GM23338 (cell line): Measurements from ENCODE around the gene MAP4. TPM values are rescaled to one million over a fixed set of nuclear protein-coding genes. Genes with fewer than 3 reads are reported as not detected.

Experiments
- ATAC-seq: fragments of 200-7000 bp; cut with Tn5 transposase; 3 replicates; pipeline ENCODE4 v1.9.1; 2020
- DNase-seq: peaks from one replicate; pipeline ENCODE4 v3.0.0-alpha.2; 2015; ENCODE audit warnings: low spot score
- H2AFZ ChIP-seq: fragments of 200-600 bp; sonication (generic); 2 replicates; pipeline ENCODE4 v1.8.0; 2016; ENCODE audit warnings: antibody characterized with exemption, mild to moderate bottlenecking, moderate library complexity
- H3F3A ChIP-seq: fragments of 200-600 bp; sonication (generic); replicated peaks from 2 replicates; pipeline ENCODE4 v1.8.0; 2017; ENCODE audit warnings: antibody characterized with exemption, mixed run types, low read depth
- H3K27ac ChIP-seq: fragments of 200-600 bp; sonication (generic); 2 replicates; pipeline ENCODE4 v1.6.1; 2016; ENCODE audit warnings: low read depth
- H3K27me3 ChIP-seq: fragments of 200-600 bp; sonication (generic); 2 replicates; pipeline ENCODE4 v1.8.0; 2016; ENCODE audit warnings: mild to moderate bottlenecking, mixed run types, moderate library complexity; ENCODE audit not compliant: insufficient read depth
- H3K36me3 ChIP-seq: fragments of 200-600 bp; sonication (generic); 2 replicates; pipeline ENCODE4 v1.8.0; 2016; ENCODE audit warnings: mild to moderate bottlenecking; ENCODE audit not compliant: insufficient read depth
- H3K4me1 ChIP-seq: fragments of 200-600 bp; sonication (generic); 2 replicates; pipeline ENCODE4 v1.8.0; 2016; ENCODE audit warnings: mild to moderate bottlenecking, moderate library complexity; ENCODE audit not compliant: insufficient read depth
- H3K4me2 ChIP-seq: fragments of 200-600 bp; sonication (generic); 2 replicates; pipeline ENCODE4 v1.7.1; 2017; ENCODE audit warnings: mixed run types
- H3K4me3 ChIP-seq: fragments of 200-600 bp; sonication (generic); 2 replicates; pipeline ENCODE4 v1.6.1; 2016; ENCODE audit warnings: mixed run types
- H3K79me2 ChIP-seq: fragments of 200-600 bp; sonication (generic); replicated peaks from 2 replicates; pipeline ENCODE4 v1.8.0; 2017; ENCODE audit warnings: mild to moderate bottlenecking; ENCODE audit not compliant: insufficient read depth
- H3K9me2 ChIP-seq: fragments of 200-600 bp; sonication (generic); 2 replicates; pipeline ENCODE4 v1.8.0; 2017; ENCODE audit not compliant: insufficient read depth
- H4K20me1 ChIP-seq: fragments of 200-600 bp; sonication (generic); replicated peaks from 2 replicates; pipeline ENCODE4 v1.8.0; 2017; ENCODE audit warnings: mild to moderate bottlenecking; ENCODE audit not compliant: insufficient read depth
- H3K27ac Mint-ChIP-seq: 2 replicates; pipeline ENCODE4 v1.8.0; 2020; ENCODE audit warnings: inconsistent platforms, mild to moderate bottlenecking, moderate library complexity, mixed read lengths
- H3K27me3 Mint-ChIP-seq: 3 replicates; pipeline ENCODE4 v1.8.0; 2022; ENCODE audit warnings: low read depth, mild to moderate bottlenecking, moderate library complexity, mixed read lengths, inconsistent platforms; ENCODE audit not compliant: insufficient read depth, poor library complexity
- H3K36me3 Mint-ChIP-seq: 3 replicates; pipeline ENCODE4 v1.8.0; 2021; ENCODE audit warnings: low read depth, mild to moderate bottlenecking, inconsistent platforms, moderate library complexity, mixed read lengths
- H3K4me1 Mint-ChIP-seq: 3 replicates; pipeline ENCODE4 v1.8.0; 2020; ENCODE audit warnings: mild to moderate bottlenecking, inconsistent platforms, mixed read lengths
- H3K4me3 Mint-ChIP-seq: 3 replicates; pipeline ENCODE4 v1.8.0; 2021; ENCODE audit warnings: moderate library complexity, mild to moderate bottlenecking, inconsistent platforms, mixed read lengths
- H3K9me3 Mint-ChIP-seq: 3 replicates; pipeline ENCODE4 v1.8.0; 2020; ENCODE audit warnings: moderate library complexity, mild to moderate bottlenecking, inconsistent platforms, mixed read lengths
- CREB1 ChIP-seq: fragments of 250-450 bp; sonication (Bioruptor Pico); IDR thresholded peaks from 2 replicates; pipeline ENCODE4 v1.5.0; 2020; ENCODE audit warnings: low read depth, mild to moderate bottlenecking, moderate library complexity
- EZH2 ChIP-seq: fragments of 200-600 bp; sonication (generic); IDR thresholded peaks from one replicate; pipeline ENCODE4 v1.8.0; 2017; ENCODE audit warnings: antibody characterized with exemption, mild to moderate bottlenecking, low read depth; ENCODE audit not compliant: unreplicated experiment
- EZH2phosphoT487 ChIP-seq: fragments of 200-600 bp; sonication (generic); IDR thresholded peaks from one replicate; pipeline ENCODE4 v1.8.1; 2018; ENCODE audit warnings: antibody characterized with exemption; ENCODE audit not compliant: unreplicated experiment
- JUNB ChIP-seq: IDR thresholded peaks from one replicate; pipeline ENCODE4 v1.6.1; 2016; ENCODE audit warnings: antibody characterized with exemption; ENCODE audit not compliant: unreplicated experiment
- NANOG ChIP-seq: IDR thresholded peaks from 2 replicates; pipeline ENCODE4 v1.6.1; 2016; ENCODE audit warnings: antibody characterized with exemption, borderline replicate concordance
- POLR2AphosphoS5 ChIP-seq: IDR thresholded peaks from 2 replicates; pipeline ENCODE4 v1.6.1; 2016; ENCODE audit warnings: antibody characterized with exemption, low read depth
- STAT1 ChIP-seq: IDR thresholded peaks from one replicate; pipeline ENCODE4 v1.6.1; 2016; ENCODE audit warnings: antibody characterized with exemption; ENCODE audit not compliant: unreplicated experiment
- ZNF114 ChIP-seq: fragments of 250-450 bp; sonication (Bioruptor Pico); IDR thresholded peaks from 2 replicates; pipeline ENCODE4 v1.5.0; 2020; ENCODE audit warnings: mild to moderate bottlenecking, moderate library complexity
- ZNF331 ChIP-seq: fragments of 250-450 bp; sonication (Bioruptor Pico); IDR thresholded peaks from 2 replicates; pipeline ENCODE4 v1.5.0; 2020; ENCODE audit warnings: low read depth, mild to moderate bottlenecking, moderate library complexity
- polyA plus RNA-seq: library from polyadenylated mRNA; unstranded; fragments of >200 nt; fragmentation: Nextera tagmentation; extraction: Ambion mirVana; gene quantifications from 2 replicates; pipeline ENCODE4 v1.2.1, GENCODE V29; 2016
- total RNA-seq: library from RNA; depleted of rRNA; stranded (reverse); fragments of >200 nt; shearing (Covaris generic); gene quantifications from 2 replicates; pipeline ENCODE4 v1.2.3, GENCODE V29; 2014
- TF ChIP-seq, protein P1 (sequence below): IDR thresholded peaks from 2 replicates; pipeline ENCODE4 v1.6.1; 2016; ENCODE audit warnings: antibody characterized with exemption
- TF ChIP-seq, protein P2 (sequence below), 2 experiments: fragments of 200-600 bp in 1 of 2; sonication (generic) in 1 of 2; conservative IDR thresholded peaks; 2 replicates each; pipeline versions ENCODE4 v1.5.1 to v1.6.1; 2016 to 2017; ENCODE audit warnings: antibody characterized with exemption in 2 of 2, low read depth in 2 of 2, mild to moderate bottlenecking in 2 of 2, moderate library complexity in 1 of 2
- TF ChIP-seq, protein P3 (sequence below): fragments of 250-450 bp; sonication (Bioruptor Pico); IDR thresholded peaks from 2 replicates; pipeline ENCODE4 v1.5.0; 2020; ENCODE audit warnings: mild to moderate bottlenecking, moderate library complexity
- TF ChIP-seq, protein P4 (sequence below): IDR thresholded peaks from one replicate; pipeline ENCODE4 v1.6.1; 2018; ENCODE audit warnings: antibody characterized with exemption; ENCODE audit not compliant: unreplicated experiment

Gene MAP4
- total and polyA plus RNA-seq, 2 experiments from 2014 or later, result 103 to 113 TPM

DNA sequence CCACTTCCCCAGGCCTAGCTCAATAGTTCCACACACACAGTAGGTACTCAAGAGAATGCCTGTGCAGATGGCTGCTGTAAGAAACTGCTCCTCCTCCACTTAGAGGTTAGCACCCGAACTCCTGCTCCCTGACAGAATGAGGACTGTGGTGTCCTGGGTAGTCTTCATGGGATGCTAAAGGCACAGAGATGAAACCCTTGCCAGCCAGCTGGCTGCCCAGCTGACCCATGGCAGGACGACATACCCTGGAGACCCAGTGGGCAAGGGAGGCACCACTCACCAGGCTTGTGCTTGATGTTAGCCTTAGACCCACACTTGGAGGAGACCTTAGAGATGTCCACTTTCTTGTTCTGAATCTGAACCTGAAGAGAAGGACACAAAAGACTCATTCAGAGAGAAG lies 159.1 kb downstream of the MAP4 start:
- DNase-seq (no peak), ATAC-seq (no peak)
- H3F3A ChIP-seq, result 0 out of 2 replicates have a peak, but pooled peaks cover 5% of the 10 kb centered on the region
- H3K4me3 ChIP-seq, result no peak overlapping the region
- no peak overlapping the region for H3K27ac ChIP-seq
- H3K9me3 Mint-ChIP-seq, result no peaks in the 10 kb centered on the region
- no peaks in the 10 kb centered on the region for H3K27me3 ChIP-seq
- H3K27ac Mint-ChIP-seq, result no peak overlapping the region
- no peak overlapping the region for H3K4me3 Mint-ChIP-seq
- H3K4me2 ChIP-seq, result no peak overlapping the region
- H3K4me1 Mint-ChIP-seq, result peaks cover 2% of the 10 kb centered on the region; the same call in 2 of the 3 replicates
- no peak overlapping the region for H2AFZ ChIP-seq
- H3K36me3 ChIP-seq, result no peaks in the 10 kb centered on the region; the same call in 1 of the 2 replicates
- no peaks in the 10 kb centered on the region; the same call in 1 of the 2 replicates for H4K20me1 ChIP-seq
- H3K4me1 ChIP-seq, result no peaks in the 10 kb centered on the region
- TF ChIP-seq, protein P1, sequence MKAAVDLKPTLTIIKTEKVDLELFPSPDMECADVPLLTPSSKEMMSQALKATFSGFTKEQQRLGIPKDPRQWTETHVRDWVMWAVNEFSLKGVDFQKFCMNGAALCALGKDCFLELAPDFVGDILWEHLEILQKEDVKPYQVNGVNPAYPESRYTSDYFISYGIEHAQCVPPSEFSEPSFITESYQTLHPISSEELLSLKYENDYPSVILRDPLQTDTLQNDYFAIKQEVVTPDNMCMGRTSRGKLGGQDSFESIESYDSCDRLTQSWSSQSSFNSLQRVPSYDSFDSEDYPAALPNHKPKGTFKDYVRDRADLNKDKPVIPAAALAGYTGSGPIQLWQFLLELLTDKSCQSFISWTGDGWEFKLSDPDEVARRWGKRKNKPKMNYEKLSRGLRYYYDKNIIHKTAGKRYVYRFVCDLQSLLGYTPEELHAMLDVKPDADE, result no peak
- no peak for TF ChIP-seq ZNF331
- TF ChIP-seq CREB1 (CRISPR knock-in tag), result no peak
- TF ChIP-seq JUNB, result no peak
- no peak for TF ChIP-seq ZNF114 (CRISPR knock-in tag)
- no peak for TF ChIP-seq EZH2
- TF ChIP-seq NANOG, result no peak
- no peak for TF ChIP-seq POLR2AphosphoS5
- TF ChIP-seq, protein P2, sequence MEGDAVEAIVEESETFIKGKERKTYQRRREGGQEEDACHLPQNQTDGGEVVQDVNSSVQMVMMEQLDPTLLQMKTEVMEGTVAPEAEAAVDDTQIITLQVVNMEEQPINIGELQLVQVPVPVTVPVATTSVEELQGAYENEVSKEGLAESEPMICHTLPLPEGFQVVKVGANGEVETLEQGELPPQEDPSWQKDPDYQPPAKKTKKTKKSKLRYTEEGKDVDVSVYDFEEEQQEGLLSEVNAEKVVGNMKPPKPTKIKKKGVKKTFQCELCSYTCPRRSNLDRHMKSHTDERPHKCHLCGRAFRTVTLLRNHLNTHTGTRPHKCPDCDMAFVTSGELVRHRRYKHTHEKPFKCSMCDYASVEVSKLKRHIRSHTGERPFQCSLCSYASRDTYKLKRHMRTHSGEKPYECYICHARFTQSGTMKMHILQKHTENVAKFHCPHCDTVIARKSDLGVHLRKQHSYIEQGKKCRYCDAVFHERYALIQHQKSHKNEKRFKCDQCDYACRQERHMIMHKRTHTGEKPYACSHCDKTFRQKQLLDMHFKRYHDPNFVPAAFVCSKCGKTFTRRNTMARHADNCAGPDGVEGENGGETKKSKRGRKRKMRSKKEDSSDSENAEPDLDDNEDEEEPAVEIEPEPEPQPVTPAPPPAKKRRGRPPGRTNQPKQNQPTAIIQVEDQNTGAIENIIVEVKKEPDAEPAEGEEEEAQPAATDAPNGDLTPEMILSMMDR (conservative IDR thresholded peaks at IDR 0.05; ENCODE audit: low read depth in 2 of 2), result no peak
- TF ChIP-seq, protein P3, sequence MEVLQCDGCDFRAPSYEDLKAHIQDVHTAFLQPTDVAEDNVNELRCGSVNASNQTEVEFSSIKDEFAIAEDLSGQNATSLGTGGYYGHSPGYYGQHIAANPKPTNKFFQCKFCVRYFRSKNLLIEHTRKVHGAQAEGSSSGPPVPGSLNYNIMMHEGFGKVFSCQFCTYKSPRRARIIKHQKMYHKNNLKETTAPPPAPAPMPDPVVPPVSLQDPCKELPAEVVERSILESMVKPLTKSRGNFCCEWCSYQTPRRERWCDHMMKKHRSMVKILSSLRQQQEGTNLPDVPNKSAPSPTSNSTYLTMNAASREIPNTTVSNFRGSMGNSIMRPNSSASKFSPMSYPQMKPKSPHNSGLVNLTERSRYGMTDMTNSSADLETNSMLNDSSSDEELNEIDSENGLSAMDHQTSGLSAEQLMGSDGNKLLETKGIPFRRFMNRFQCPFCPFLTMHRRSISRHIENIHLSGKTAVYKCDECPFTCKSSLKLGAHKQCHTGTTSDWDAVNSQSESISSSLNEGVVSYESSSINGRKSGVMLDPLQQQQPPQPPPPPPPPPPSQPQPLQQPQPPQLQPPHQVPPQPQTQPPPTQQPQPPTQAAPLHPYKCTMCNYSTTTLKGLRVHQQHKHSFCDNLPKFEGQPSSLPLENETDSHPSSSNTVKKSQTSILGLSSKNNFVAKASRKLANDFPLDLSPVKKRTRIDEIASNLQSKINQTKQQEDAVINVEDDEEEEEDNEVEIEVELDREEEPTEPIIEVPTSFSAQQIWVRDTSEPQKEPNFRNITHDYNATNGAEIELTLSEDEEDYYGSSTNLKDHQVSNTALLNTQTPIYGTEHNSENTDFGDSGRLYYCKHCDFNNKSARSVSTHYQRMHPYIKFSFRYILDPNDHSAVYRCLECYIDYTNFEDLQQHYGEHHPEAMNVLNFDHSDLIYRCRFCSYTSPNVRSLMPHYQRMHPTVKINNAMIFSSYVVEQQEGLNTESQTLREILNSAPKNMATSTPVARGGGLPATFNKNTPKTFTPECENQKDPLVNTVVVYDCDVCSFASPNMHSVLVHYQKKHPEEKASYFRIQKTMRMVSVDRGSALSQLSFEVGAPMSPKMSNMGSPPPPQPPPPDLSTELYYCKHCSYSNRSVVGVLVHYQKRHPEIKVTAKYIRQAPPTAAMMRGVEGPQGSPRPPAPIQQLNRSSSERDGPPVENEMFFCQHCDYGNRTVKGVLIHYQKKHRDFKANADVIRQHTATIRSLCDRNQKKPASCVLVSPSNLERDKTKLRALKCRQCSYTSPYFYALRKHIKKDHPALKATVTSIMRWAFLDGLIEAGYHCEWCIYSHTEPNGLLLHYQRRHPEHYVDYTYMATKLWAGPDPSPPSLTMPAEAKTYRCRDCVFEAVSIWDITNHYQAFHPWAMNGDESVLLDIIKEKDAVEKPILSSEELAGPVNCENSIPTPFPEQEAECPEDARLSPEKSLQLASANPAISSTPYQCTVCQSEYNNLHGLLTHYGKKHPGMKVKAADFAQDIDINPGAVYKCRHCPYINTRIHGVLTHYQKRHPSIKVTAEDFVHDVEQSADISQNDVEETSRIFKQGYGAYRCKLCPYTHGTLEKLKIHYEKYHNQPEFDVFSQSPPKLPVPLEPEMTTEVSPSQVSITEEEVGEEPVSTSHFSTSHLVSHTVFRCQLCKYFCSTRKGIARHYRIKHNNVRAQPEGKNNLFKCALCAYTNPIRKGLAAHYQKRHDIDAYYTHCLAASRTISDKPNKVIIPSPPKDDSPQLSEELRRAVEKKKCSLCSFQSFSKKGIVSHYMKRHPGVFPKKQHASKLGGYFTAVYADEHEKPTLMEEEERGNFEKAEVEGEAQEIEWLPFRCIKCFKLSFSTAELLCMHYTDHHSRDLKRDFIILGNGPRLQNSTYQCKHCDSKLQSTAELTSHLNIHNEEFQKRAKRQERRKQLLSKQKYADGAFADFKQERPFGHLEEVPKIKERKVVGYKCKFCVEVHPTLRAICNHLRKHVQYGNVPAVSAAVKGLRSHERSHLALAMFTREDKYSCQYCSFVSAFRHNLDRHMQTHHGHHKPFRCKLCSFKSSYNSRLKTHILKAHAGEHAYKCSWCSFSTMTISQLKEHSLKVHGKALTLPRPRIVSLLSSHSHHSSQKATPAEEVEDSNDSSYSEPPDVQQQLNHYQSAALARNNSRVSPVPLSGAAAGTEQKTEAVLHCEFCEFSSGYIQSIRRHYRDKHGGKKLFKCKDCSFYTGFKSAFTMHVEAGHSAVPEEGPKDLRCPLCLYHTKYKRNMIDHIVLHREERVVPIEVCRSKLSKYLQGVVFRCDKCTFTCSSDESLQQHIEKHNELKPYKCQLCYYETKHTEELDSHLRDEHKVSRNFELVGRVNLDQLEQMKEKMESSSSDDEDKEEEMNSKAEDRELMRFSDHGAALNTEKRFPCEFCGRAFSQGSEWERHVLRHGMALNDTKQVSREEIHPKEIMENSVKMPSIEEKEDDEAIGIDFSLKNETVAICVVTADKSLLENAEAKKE (CRISPR knock-in tag), result no peak
- TF ChIP-seq, protein P4, sequence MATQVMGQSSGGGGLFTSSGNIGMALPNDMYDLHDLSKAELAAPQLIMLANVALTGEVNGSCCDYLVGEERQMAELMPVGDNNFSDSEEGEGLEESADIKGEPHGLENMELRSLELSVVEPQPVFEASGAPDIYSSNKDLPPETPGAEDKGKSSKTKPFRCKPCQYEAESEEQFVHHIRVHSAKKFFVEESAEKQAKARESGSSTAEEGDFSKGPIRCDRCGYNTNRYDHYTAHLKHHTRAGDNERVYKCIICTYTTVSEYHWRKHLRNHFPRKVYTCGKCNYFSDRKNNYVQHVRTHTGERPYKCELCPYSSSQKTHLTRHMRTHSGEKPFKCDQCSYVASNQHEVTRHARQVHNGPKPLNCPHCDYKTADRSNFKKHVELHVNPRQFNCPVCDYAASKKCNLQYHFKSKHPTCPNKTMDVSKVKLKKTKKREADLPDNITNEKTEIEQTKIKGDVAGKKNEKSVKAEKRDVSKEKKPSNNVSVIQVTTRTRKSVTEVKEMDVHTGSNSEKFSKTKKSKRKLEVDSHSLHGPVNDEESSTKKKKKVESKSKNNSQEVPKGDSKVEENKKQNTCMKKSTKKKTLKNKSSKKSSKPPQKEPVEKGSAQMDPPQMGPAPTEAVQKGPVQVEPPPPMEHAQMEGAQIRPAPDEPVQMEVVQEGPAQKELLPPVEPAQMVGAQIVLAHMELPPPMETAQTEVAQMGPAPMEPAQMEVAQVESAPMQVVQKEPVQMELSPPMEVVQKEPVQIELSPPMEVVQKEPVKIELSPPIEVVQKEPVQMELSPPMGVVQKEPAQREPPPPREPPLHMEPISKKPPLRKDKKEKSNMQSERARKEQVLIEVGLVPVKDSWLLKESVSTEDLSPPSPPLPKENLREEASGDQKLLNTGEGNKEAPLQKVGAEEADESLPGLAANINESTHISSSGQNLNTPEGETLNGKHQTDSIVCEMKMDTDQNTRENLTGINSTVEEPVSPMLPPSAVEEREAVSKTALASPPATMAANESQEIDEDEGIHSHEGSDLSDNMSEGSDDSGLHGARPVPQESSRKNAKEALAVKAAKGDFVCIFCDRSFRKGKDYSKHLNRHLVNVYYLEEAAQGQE, result no peak
- no peak for TF ChIP-seq EZH2phosphoT487
- TF ChIP-seq STAT1, result no peak
- peaks cover 48% of the 10 kb centered on the region for H3K36me3 Mint-ChIP-seq
- H3K27me3 Mint-ChIP-seq, result peaks cover 27% of the 10 kb centered on the region
- no peaks in the 10 kb centered on the region for H3K79me2 ChIP-seq
- H3K9me2 ChIP-seq, result no peaks in the 10 kb centered on the region
